Right ventricle myocardium superior (tissue), 1 donor: ENCODE results near the gene LRRN4CL. TPM values are rescaled to one million over a fixed set of nuclear protein-coding genes. Genes with fewer than 3 reads are reported as not detected.
A peak's percentile ranks its signal among the peaks of the same experiment; 100 is the strongest.
"Not testable (repeated sequence)": the region's sequence is repeated elsewhere in the genome, so short reads cannot be mapped to it uniquely, and the experiment has no call there.

Experiments
- ATAC-seq: fragments of 200-7000 bp; cut with Tn5 transposase; one replicate; pipeline ENCODE4 v1.9.1; 2020; ENCODE audit warnings: mild to moderate bottlenecking; ENCODE audit not compliant: poor library complexity
- DNase-seq: peaks from one replicate; pipeline ENCODE4 v3.0.0-alpha.2; 2020
- intact Hi-C: fragments of 100-400 bp; cut with DNase I; formaldehyde crosslinking; loops from one replicate; pipeline ENCODE4 v1.11.2; 2022
- total RNA-seq: library from RNA; stranded (reverse); fragmentation: NEBNext Ultra II Directional; extraction: Animal tissue kit (Norgen Biotek cat#: 25700); gene quantifications from one replicate; pipeline ENCODE4 v1.2.1, GENCODE V29; 2021
- donor health status: DM: no; HTN: yes; CAD: no; lungs with severe emphysema.

LRRN4CL gene
- total RNA-seq, 1 donor from 2014 or later, result 3.8 TPM

- DNase-seq, result no peak
- no peak for ATAC-seq
- intact Hi-C loops, result no loop called here
Observed at GRCh38 chr11:62712861-62713260, 23.5 kb upstream of the LRRN4CL start.

GRCh38 chr11:62712276-62712812 is 23.0 kb upstream of the LRRN4CL start:
- DNase-seq (no peak), ATAC-seq (no peak)
- intact Hi-C loops, result no loop called here

- DNase-seq (no peak), ATAC-seq (no peak)
- intact Hi-C loops, result no loop called here
Observed at GRCh38 chr11:62710001-62710345, 20.6 kb upstream of the LRRN4CL start.

GRCh38 chr11:62709247-62710000 is 20.1 kb upstream of the LRRN4CL start:
- ATAC-seq (peak; percentile 85), DNase-seq (peak; percentile 99)
- intact Hi-C loops, result no loop called here

DNA sequence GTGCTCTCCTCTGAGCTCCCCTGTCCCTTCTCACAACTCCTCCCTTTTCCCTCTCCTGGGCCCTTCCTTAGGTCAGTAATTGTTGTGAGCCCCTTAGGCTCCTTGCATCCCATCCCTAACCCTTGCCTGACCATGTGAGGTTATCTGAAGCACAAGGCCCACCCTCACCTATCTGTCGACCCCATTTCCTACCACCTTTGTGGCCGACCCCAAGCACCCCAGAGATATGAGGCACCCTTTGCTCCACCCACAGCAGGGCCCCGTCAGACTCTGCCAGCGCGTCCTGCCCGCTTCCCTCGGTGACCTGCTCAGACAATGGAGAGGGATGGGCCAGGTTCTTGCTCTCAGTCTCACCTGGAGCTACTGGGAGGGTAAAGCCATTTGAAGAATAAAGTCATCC is 19.5 kb upstream of the LRRN4CL start:
- intact Hi-C loops, result no loop called here
- no peak for DNase-seq
- ATAC-seq, result no peak

DNA sequence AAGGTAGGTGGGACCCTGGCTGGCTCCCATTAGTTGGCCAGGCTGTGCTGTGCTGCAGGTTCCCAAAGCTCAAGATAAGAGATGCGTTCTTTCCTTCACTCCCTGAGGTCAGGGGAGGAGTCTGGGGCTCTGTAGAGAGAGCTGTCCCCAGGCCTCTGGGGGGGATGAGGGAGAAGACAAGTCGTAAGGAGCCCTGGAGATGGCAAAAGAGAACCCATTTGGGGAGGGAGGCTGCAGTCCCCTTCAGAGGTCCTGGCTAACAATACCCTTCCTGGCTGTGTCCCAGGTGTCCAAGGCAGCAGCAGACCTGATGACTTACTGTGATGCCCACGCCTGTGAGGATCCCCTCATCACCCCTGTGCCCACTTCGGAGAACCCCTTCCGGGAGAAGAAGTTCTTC is 19.1 kb upstream of the LRRN4CL start:
- ATAC-seq (no peak), DNase-seq (no peak)
- intact Hi-C loops, result no loop called here

- intact Hi-C loops, result no loop called here
- ATAC-seq, result no peak
- no peak for DNase-seq
Observed at GRCh38 chr11:62707277-62707861, 18.0 kb upstream of the LRRN4CL start, which contains the start of the genes BSCL2 and GNG3. Gene BSCL2 (minus strand): TSS chr11:62707424. CDS start chr11:62707195, 229 bp downstream. Gene GNG3 (plus strand): TSS chr11:62707676. CDS start chr11:62708296, 620 bp downstream.

DNA sequence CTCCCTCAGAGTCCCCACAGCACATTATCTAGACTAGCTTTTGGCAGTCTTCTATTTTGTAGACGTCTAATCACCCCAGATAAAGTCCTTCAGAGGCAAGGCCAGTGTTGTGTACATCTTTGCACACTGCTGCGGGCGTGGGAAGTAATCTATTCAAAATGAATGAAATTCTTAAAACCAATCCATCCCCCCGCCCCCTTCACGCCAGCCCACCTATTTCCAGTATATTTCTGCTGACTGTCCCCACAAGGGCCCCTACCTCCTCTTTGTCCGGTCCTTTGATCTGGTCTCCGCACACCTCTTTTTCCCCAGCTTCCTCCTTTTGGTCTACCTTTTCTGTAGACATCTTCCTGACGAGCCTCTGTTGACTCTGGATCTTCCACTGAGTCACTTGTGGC is 17.5 kb upstream of the LRRN4CL start:
- ATAC-seq, result no peak
- intact Hi-C loops, result no loop called here
- no peak for DNase-seq

GRCh38 chr11:62705880-62706849 is 16.8 kb upstream of the LRRN4CL start:
- intact Hi-C loops, result no loop called here
- DNase-seq, result peak; percentile 97
- ATAC-seq, result peak; percentile 88

- DNase-seq, result no peak
- ATAC-seq, result no peak
- intact Hi-C loops, result no loop called here
Observed at GRCh38 chr11:62705413-62705812, 16.1 kb upstream of the LRRN4CL start.

DNA sequence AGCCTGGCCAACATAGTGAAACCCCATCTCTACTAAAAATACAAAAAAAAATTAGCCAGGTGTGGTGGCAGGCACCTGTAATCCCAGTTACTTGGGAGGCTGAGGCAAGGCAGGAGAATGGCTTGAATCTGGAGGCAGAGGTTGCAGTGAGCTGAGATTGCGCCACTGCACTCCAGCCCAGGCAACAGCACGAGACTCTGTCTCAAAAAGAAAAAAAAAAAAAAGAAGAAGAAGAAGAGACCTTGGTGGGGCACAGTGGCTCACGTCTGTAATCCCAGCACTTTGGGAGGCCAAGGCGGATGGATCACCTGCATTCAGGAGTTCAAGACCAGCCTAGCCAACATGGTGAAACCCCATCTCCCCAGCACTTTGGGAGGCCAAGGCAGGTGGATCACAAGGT is 14.6 kb upstream of the LRRN4CL start:
- not testable (repeated sequence) for ATAC-seq, DNase-seq

DNA sequence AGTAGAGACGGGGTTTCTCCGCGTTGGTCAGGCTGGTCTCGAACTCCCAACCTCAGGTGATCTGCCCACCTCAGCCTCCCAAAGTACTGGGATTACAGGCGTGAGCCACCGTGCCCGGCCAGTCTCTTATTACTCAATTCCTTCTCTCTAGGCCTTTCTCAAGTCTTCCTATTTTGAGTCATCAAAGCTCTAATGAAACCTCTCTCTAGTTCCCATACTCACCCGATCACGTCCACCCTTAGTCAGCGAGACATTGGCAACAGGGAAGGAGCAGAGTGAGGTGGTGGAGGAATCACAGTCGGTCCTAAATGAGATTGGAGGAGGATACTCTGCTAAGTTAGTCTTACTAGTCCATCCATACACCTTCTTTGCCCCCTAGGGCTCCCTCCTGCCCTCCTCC is 12.9 kb upstream of the LRRN4CL start:
- intact Hi-C loops, result no loop called here
- DNase-seq (no peak), ATAC-seq (no peak)

More for the DNA sequence above, 14.6 kb upstream of the LRRN4CL start:
- intact Hi-C loops, result not testable (repeated sequence)

DNA sequence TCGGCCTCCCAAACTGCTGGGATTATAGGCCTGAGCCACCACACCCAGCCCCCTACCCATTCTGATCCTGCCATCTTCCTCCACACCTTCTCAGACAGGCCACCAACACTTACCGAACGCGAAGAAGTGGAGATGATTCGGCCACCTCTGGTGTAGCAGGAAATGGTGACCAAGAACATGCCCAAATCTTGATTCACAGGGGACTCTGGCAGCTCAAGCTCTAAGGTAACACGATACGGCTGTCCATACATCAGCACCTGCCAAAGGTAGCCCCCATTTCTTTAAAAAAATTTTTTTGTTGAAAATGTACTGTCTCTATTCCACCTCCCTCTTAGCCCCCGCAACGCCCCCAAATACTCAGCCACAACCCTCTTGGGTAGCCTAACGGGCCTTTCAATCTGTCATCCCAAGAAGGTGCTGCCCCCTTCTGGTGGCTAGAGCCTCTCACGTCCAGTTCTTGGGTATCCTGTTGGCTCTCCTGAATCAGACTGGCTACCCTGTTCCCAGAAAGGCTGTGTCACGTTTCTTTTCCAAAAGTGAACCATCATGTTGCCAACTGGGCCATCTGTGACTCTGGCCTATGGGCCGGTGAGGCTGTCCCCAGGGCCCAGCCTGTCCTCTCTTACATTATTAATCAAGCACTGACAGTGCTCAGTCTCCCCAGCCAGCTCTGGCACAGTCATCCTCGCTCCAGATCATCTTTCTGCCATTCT is 5.3 kb upstream of the LRRN4CL start:
- ATAC-seq (peak; percentile 83), DNase-seq (peak; percentile 86)
- intact Hi-C loops, result loop anchor here (10.0 kb wide), 1 partner anchor 300 kb away; no protein-coding TSS in a partner anchor

- ATAC-seq, DNase-seq: not testable (repeated sequence)
- intact Hi-C loops, result loop anchor here (10.0 kb wide), 1 partner anchor 299 kb away; no protein-coding TSS in a partner anchor
Observed at GRCh38 chr11:62693624-62694023, 4.3 kb upstream of the LRRN4CL start.

DNA sequence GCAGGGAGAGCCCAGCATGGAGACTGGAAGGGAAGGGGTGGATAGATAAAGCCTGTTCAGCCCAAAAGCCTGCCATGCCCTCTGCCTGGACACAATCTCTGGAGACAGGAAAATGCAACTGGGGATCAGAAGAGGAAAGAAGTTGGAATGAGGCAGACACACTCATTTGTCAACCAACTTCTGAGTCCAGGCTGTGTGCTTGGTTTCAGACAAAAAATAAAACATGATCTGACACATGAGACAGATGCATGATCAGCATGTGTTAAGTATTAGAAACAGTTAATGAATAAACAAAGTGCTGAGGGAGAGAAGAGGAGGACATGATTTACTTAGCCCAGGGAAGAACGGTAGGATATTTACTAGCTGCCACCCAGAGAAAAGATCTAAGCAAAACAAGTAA is 839 bp downstream of the LRRN4CL start:
- ATAC-seq (peak; percentile 6), DNase-seq (no peak)
- intact Hi-C loops, result no loop called here

GRCh38 chr11:62687508-62688396 is 1.6 kb downstream of the LRRN4CL start:
- intact Hi-C loops, result no loop called here
- DNase-seq (peak; percentile 51), ATAC-seq (peak; percentile 40)

DNA sequence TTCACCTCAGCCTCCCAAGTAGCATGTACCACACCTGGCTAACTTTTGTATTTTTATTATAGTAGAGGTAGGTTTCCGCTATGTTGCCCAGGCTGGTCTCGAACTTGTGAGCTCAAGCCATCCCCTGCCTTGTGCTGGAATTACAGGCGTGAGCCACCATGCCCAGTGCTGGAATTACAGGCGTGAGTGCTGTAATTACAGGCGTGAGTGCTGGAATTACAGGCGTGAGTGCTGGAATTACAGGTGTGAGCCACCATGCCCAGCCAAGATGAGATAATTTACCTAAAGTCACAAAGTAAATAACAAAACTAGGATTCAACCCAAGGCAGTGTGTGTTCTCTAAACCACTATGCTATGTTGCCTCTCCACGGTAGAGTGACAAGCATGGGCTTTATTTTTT is 6.8 kb downstream of the LRRN4CL start:
- no peak for DNase-seq
- ATAC-seq, result no peak
- intact Hi-C loops, result no loop called here
